Measurements from ENCODE around the gene SLC14A1.

GRCh38 chr18:45724601-45725000 is 620 bp downstream of the SLC14A1 start:
- TF ChIP-seq EZH2 (IDR thresholded peaks at IDR 0.05; ENCODE audit: borderline replicate concordance, control insufficient read depth, low read depth, low read length) = no peak
- TF ChIP-seq MEF2A (IDR thresholded peaks at IDR 0.05; ENCODE audit: insufficient read depth, low read depth, low read length) = no peak
- TF ChIP-seq, protein P1, sequence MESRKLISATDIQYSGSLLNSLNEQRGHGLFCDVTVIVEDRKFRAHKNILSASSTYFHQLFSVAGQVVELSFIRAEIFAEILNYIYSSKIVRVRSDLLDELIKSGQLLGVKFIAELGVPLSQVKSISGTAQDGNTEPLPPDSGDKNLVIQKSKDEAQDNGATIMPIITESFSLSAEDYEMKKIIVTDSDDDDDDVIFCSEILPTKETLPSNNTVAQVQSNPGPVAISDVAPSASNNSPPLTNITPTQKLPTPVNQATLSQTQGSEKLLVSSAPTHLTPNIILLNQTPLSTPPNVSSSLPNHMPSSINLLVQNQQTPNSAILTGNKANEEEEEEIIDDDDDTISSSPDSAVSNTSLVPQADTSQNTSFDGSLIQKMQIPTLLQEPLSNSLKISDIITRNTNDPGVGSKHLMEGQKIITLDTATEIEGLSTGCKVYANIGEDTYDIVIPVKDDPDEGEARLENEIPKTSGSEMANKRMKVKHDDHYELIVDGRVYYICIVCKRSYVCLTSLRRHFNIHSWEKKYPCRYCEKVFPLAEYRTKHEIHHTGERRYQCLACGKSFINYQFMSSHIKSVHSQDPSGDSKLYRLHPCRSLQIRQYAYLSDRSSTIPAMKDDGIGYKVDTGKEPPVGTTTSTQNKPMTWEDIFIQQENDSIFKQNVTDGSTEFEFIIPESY (IDR thresholded peaks at IDR 0.05) = no peak
- no peak for TF ChIP-seq ZNF24 (IDR thresholded peaks at IDR 0.05)
- TF ChIP-seq MTA3 (IDR thresholded peaks at IDR 0.05; ENCODE audit: borderline replicate concordance, low read length) = no peak
- no peak for TF ChIP-seq RFX5 (IDR thresholded peaks at IDR 0.05; ENCODE audit: low read depth, low read length)
- no peak for TF ChIP-seq KDM1A (IDR thresholded peaks at IDR 0.05; ENCODE audit: borderline replicate concordance)
- TF ChIP-seq ZBTB40 (IDR thresholded peaks at IDR 0.05; ENCODE audit: borderline replicate concordance) = no peak
- no peak for TF ChIP-seq CTCF (IDR thresholded peaks at IDR 0.05 in 2 of 3, conservative IDR thresholded peaks at IDR 0.05 in 1 of 3; ENCODE audit: control insufficient read depth in 2 of 3, extremely low read depth in 1 of 3, insufficient read depth in 1 of 3, low read depth in 3 of 3, low read length in 3 of 3)
- no peak for TF ChIP-seq SUZ12 (IDR thresholded peaks at IDR 0.05; ENCODE audit: unreplicated experiment)
- TF ChIP-seq BCL11A (IDR thresholded peaks at IDR 0.05; ENCODE audit: low read depth, low read length) = no peak
- TF ChIP-seq REST (IDR thresholded peaks at IDR 0.05; ENCODE audit: low read depth, low read length) = no peak
- TF ChIP-seq ZBED1 (IDR thresholded peaks at IDR 0.05; ENCODE audit: borderline replicate concordance) = no peak
- TF ChIP-seq JUND (IDR thresholded peaks at IDR 0.05; ENCODE audit: low read depth, low read length) = no peak
